Measurements from ENCODE around the gene YDJC. TPM values are rescaled to one million over a fixed set of nuclear protein-coding genes. Genes with fewer than 3 reads are reported as not detected.

The YDJC gene
- total and polyA plus RNA-seq, 9 of the 15 experiments (the other 6 are each of a cell fraction or from before 2014, with no cell fraction given), result 13.5 to 871 (median 164) TPM

DNA sequence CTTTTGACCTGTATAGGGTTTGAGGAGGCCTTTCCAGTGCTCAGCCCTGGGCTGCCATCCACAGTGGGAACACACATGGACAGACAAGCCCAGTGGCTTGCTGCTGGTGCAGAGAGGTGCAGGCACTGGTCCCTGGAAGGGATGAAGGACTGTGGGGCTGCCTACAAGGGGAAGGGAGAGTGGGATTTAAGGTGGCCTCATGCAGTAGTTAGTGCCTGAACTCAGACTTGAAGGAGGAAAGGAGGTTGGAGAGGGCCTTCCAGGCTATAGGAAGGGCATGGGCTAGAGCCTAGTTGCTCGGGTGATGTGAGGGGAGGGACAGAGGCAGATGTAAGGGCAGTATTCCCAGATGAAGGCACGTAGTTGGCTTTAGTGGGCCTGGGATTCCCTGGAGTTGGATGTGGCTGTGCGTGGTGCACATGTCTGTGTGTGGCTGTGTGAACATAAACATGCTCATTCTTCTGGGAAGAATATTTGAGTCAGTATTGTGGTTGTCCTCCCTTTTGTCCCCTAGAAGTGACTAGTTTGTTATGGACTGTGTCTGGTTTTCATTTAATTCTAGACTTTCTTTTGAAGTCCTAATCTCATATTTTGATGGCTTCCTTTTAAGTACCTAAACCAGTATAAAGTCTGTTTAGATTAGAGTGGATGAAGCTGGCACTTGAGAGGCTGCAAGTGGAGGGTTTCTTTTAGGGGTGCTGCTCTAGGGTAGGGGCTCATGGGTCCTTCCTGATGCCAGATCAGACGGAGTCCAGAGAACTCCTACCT is 18.4 kb downstream of the YDJC start (continued):
- TF ChIP-seq, protein P1, sequence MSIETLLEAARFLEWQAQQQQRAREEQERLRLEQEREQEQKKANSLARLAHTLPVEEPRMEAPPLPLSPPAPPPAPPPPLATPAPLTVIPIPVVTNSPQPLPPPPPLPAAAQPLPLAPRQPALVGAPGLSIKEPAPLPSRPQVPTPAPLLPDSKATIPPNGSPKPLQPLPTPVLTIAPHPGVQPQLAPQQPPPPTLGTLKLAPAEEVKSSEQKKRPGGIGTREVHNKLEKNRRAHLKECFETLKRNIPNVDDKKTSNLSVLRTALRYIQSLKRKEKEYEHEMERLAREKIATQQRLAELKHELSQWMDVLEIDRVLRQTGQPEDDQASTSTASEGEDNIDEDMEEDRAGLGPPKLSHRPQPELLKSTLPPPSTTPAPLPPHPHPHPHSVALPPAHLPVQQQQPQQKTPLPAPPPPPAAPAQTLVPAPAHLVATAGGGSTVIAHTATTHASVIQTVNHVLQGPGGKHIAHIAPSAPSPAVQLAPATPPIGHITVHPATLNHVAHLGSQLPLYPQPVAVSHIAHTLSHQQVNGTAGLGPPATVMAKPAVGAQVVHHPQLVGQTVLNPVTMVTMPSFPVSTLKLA (conservative IDR thresholded peaks at IDR 0.05), result no peak
- TF ChIP-seq, protein P2, sequence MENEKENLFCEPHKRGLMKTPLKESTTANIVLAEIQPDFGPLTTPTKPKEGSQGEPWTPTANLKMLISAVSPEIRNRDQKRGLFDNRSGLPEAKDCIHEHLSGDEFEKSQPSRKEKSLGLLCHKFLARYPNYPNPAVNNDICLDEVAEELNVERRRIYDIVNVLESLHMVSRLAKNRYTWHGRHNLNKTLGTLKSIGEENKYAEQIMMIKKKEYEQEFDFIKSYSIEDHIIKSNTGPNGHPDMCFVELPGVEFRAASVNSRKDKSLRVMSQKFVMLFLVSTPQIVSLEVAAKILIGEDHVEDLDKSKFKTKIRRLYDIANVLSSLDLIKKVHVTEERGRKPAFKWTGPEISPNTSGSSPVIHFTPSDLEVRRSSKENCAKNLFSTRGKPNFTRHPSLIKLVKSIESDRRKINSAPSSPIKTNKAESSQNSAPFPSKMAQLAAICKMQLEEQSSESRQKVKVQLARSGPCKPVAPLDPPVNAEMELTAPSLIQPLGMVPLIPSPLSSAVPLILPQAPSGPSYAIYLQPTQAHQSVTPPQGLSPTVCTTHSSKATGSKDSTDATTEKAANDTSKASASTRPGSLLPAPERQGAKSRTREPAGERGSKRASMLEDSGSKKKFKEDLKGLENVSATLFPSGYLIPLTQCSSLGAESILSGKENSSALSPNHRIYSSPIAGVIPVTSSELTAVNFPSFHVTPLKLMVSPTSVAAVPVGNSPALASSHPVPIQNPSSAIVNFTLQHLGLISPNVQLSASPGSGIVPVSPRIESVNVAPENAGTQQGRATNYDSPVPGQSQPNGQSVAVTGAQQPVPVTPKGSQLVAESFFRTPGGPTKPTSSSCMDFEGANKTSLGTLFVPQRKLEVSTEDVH (IDR thresholded peaks at IDR 0.05; ENCODE audit: low read depth, partially characterized antibody), result no peak
- 0 out of 2 replicates have a peak, but pooled peaks have one; percentile 71 for TF ChIP-seq HDAC6 (IDR thresholded peaks at IDR 0.05; ENCODE audit: low read depth, low read length)
- TF ChIP-seq, protein P3, sequence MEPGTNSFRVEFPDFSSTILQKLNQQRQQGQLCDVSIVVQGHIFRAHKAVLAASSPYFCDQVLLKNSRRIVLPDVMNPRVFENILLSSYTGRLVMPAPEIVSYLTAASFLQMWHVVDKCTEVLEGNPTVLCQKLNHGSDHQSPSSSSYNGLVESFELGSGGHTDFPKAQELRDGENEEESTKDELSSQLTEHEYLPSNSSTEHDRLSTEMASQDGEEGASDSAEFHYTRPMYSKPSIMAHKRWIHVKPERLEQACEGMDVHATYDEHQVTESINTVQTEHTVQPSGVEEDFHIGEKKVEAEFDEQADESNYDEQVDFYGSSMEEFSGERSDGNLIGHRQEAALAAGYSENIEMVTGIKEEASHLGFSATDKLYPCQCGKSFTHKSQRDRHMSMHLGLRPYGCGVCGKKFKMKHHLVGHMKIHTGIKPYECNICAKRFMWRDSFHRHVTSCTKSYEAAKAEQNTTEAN (CRISPR knock-in tag; IDR thresholded peaks at IDR 0.05), result no peak; the same call in 1 of the 2 replicates
- TF ChIP-seq, protein P4, sequence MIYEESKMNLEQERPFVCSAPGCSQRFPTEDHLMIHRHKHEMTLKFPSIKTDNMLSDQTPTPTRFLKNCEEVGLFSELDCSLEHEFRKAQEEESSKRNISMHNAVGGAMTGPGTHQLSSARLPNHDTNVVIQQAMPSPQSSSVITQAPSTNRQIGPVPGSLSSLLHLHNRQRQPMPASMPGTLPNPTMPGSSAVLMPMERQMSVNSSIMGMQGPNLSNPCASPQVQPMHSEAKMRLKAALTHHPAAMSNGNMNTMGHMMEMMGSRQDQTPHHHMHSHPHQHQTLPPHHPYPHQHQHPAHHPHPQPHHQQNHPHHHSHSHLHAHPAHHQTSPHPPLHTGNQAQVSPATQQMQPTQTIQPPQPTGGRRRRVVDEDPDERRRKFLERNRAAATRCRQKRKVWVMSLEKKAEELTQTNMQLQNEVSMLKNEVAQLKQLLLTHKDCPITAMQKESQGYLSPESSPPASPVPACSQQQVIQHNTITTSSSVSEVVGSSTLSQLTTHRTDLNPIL (CRISPR knock-in tag; IDR thresholded peaks at IDR 0.05), result no peak
- TF ChIP-seq ETS2 (tag; IDR thresholded peaks at IDR 0.05; ENCODE audit: borderline replicate concordance, poor library complexity, severe bottlenecking), result no peak
- TF ChIP-seq MAFG (tag; conservative IDR thresholded peaks at IDR 0.05), result no peak
- 0 out of 2 replicates have a peak, but pooled peaks have one; percentile 70 for TF ChIP-seq ZNF184 (CRISPR knock-in tag; IDR thresholded peaks at IDR 0.05)
- no peak for TF ChIP-seq CBX2 (IDR thresholded peaks at IDR 0.05; ENCODE audit: insufficient read depth, low read length, poor library complexity, severe bottlenecking)
- no peak for TF ChIP-seq TAL1 (IDR thresholded peaks at IDR 0.05)
- peak; percentile 75; the same call in 1 of the 2 replicates for TF ChIP-seq XRCC5 (IDR thresholded peaks at IDR 0.05; ENCODE audit: low read depth, low read length)
- no peak for TF ChIP-seq ZNF785 (CRISPR knock-in tag; IDR thresholded peaks at IDR 0.05)
- no peak for TF ChIP-seq RNF2 (IDR thresholded peaks at IDR 0.05)
- no peak for TF ChIP-seq PTRF (tag; IDR thresholded peaks at IDR 0.05)
- TF ChIP-seq, protein P5, sequence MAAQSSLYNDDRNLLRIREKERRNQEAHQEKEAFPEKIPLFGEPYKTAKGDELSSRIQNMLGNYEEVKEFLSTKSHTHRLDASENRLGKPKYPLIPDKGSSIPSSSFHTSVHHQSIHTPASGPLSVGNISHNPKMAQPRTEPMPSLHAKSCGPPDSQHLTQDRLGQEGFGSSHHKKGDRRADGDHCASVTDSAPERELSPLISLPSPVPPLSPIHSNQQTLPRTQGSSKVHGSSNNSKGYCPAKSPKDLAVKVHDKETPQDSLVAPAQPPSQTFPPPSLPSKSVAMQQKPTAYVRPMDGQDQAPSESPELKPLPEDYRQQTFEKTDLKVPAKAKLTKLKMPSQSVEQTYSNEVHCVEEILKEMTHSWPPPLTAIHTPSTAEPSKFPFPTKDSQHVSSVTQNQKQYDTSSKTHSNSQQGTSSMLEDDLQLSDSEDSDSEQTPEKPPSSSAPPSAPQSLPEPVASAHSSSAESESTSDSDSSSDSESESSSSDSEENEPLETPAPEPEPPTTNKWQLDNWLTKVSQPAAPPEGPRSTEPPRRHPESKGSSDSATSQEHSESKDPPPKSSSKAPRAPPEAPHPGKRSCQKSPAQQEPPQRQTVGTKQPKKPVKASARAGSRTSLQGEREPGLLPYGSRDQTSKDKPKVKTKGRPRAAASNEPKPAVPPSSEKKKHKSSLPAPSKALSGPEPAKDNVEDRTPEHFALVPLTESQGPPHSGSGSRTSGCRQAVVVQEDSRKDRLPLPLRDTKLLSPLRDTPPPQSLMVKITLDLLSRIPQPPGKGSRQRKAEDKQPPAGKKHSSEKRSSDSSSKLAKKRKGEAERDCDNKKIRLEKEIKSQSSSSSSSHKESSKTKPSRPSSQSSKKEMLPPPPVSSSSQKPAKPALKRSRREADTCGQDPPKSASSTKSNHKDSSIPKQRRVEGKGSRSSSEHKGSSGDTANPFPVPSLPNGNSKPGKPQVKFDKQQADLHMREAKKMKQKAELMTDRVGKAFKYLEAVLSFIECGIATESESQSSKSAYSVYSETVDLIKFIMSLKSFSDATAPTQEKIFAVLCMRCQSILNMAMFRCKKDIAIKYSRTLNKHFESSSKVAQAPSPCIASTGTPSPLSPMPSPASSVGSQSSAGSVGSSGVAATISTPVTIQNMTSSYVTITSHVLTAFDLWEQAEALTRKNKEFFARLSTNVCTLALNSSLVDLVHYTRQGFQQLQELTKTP (IDR thresholded peaks at IDR 0.05; ENCODE audit: low read depth in 1 of 2, partially characterized antibody in 2 of 2), result no peak
- no peak for TF ChIP-seq ZNF24 (IDR thresholded peaks at IDR 0.05)

Measured in K562 (cell line).